Nephron progenitor cell (in vitro differentiated cells): ENCODE measurements around the gene PYM1.

Experiments used
- DNase-seq: peaks from one replicate; pipeline ENCODE4 v3.0.0; 2021
- H3K27ac Mint-ChIP-seq: 2 replicates; pipeline ENCODE4 v1.8.0; 2021; ENCODE audit warnings: mild to moderate bottlenecking, moderate library complexity, mixed read lengths
- H3K27me3 Mint-ChIP-seq: 2 replicates; pipeline ENCODE4 v1.8.0; 2021; ENCODE audit warnings: mild to moderate bottlenecking, low read depth, mixed read lengths; ENCODE audit not compliant: poor library complexity
- H3K36me3 Mint-ChIP-seq: 2 replicates; pipeline ENCODE4 v1.8.0; 2021; ENCODE audit warnings: low read depth, mixed read lengths
- H3K4me1 Mint-ChIP-seq: 2 replicates; pipeline ENCODE4 v1.8.0; 2021; ENCODE audit warnings: mixed read lengths
- H3K4me3 Mint-ChIP-seq: 2 replicates; pipeline ENCODE4 v1.8.0; 2021; ENCODE audit warnings: mild to moderate bottlenecking, moderate library complexity, mixed read lengths
- H3K9me3 Mint-ChIP-seq: 2 replicates; pipeline ENCODE4 v1.8.0; 2021; ENCODE audit warnings: mild to moderate bottlenecking, moderate library complexity, mixed read lengths
- CTCF ChIP-seq: fragments of 200-600 bp; sonication (generic); IDR thresholded peaks from 2 replicates; pipeline ENCODE4 v1.5.0; 2021; ENCODE audit warnings: antibody characterized with exemption

PYM1 gene

GRCh38 chr12:55932551-55932910, 4.8 kb upstream of the PYM1 start:
- no peak overlapping the region for H3K27ac Mint-ChIP-seq
- H3K27me3 Mint-ChIP-seq = peaks cover 74% of the 10 kb centered on the region
- TF ChIP-seq CTCF = no peak
- H3K4me1 Mint-ChIP-seq = peaks cover 46% of the 10 kb centered on the region
- peak overlapping the region; percentile 90 for H3K4me3 Mint-ChIP-seq
- H3K36me3 Mint-ChIP-seq = no peaks in the 10 kb centered on the region
- no peaks in the 10 kb centered on the region for H3K9me3 Mint-ChIP-seq
- DNase-seq = no peak

- Mint-ChIP-seq H3K27me3 (peaks cover 68% of the 10 kb centered on the region), H3K36me3 (no peaks in the 10 kb centered on the region), H3K4me3 (peak overlapping the region; percentile 90), H3K27ac (no peak overlapping the region), H3K4me1 (peaks cover 46% of the 10 kb centered on the region), H3K9me3 (no peaks in the 10 kb centered on the region)
- no peak for TF ChIP-seq CTCF
- DNase-seq = peak; percentile 73
These were observed 4.3 kb upstream of the PYM1 start for GRCh38 chr12:55931780-55932550.

- Mint-ChIP-seq H3K27ac (no peak overlapping the region), H3K4me1 (peaks cover 49% of the 10 kb centered on the region), H3K4me3 (peak overlapping the region; percentile 90), H3K9me3 (no peaks in the 10 kb centered on the region), H3K27me3 (peaks cover 62% of the 10 kb centered on the region), H3K36me3 (no peaks in the 10 kb centered on the region)
- no peak for TF ChIP-seq CTCF
- DNase-seq = no peak
These were observed 3.7 kb upstream of the PYM1 start for GRCh38 chr12:55931317-55931779.

GRCh38 chr12:55930771-55931316, 3.1 kb upstream of the PYM1 start, which contains the start of gene DGKA:
Gene DGKA (plus strand): TSS chr12:55931162. CDS start chr12:55936504, 5,342 bp downstream.
- Mint-ChIP-seq H3K27me3 (peaks cover 57% of the 10 kb centered on the region), H3K9me3 (no peaks in the 10 kb centered on the region), H3K36me3 (no peaks in the 10 kb centered on the region), H3K4me1 (peaks cover 51% of the 10 kb centered on the region), H3K27ac (peak within 1 kb of the TSS; percentile 18), H3K4me3 (peak within 1 kb of the TSS; percentile 90)
- peak; percentile 50 for TF ChIP-seq CTCF
- peak; percentile 20 for DNase-seq

- Mint-ChIP-seq H3K27me3 (peaks cover 42% of the 10 kb centered on the region), H3K4me1 (peaks cover 61% of the 10 kb centered on the region), H3K9me3 (no peaks in the 10 kb centered on the region), H3K4me3 (peak overlapping the region; percentile 94), H3K36me3 (peaks cover 10% of the 10 kb centered on the region), H3K27ac (peak overlapping the region; percentile 27)
- no peak for TF ChIP-seq CTCF
- DNase-seq = no peak
These were observed 1.7 kb upstream of the PYM1 start for GRCh38 chr12:55929306-55929791.
